GM21390 (cell line): ENCODE data around the gene HECTD1.
"Not testable (repeated sequence)": the region's sequence is repeated elsewhere in the genome, so short reads cannot be mapped to it uniquely, and the experiment has no call there.

Source experiments
- ATAC-seq: cut with Tn5 transposase; IDR thresholded peaks from one replicate; pipeline ENCODE4 v1.9.1; 2021; ENCODE audit not compliant: unreplicated experiment

HECTD1 gene

DNA sequence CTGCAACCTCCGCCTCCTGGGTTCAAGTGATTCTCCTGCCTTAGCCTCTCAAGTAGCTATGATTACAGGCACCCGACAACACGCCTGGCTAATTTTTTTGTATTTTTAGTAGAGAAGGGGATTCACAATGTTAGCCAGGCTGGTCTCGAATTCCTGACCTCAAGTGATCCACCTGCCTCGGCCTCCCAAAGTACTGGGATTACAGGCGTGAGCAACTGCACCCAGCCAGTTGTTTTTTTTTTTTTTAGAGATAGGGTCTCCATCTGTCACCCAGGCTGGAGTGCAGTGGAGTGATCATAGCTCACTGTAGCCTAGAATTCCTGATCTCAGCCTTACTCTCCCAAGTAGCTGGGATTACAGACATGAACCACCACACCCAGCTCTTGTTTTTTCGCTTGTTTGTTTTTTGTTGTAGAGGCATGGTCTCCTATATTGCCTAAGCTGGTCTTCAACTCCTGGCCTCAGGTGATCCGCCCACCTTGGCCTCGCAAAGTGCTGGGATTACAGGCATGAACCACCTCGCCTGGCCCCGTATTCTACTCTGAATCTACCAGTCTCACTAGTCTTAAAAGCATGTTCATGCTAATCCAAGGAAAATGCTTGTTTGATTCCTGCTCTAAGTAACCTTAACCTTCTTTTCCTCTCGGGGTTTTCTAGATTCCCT is 149.8 kb downstream of the HECTD1 start:
- ATAC-seq, result no peak

DNA sequence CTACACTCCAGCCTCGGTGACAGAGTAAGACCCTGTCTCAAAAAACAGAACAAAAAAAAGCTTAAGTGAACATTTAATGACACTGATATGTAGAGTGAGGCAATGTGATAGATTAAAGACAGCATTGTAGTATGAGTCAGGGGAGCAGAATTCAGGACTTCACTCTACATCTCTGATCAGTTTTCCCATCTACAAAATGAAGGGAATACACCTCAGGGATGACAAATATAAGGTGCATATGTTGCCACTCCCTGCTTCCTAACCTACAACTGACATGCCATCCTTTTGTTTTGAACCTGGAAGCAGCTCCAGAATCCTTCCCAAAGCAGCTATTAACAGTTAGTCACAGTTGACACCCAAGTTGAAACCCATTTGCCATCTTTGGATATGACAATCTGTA is 150.6 kb downstream of the HECTD1 start:
- ATAC-seq, result no peak

DNA sequence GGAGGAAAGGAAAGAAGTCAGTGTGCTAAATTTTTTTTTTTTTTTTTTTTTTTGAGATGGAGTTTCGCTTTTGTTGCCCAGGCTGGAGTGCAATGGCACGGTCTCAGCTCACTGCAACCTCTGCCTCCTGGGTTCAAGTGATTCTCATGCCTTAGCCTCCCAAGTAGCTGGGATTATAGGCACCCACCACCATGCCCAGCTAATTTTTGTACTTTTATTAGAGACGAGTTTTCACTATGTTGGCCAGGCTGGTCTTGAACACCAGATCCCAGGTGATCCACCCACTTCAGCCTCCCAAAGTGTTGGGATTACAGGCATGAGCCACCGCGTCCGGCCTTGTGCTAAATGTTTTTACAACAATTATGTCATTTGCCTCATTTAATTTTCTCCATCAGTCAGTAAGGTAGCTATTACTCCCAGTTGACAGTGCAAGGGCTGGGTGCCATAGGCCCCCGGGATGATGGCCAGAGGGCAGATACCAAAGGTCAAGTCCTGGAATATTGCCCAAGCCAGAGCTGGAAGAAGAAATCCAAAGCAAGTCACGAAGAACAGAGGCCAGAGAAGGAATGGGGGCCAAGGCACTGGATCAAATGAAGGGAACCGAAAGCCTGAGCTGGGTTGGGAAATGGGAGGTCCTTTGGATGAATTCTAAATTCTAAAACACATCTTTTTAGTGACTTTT is 154.5 kb downstream of the HECTD1 start:
- ATAC-seq, result not testable (repeated sequence)

DNA sequence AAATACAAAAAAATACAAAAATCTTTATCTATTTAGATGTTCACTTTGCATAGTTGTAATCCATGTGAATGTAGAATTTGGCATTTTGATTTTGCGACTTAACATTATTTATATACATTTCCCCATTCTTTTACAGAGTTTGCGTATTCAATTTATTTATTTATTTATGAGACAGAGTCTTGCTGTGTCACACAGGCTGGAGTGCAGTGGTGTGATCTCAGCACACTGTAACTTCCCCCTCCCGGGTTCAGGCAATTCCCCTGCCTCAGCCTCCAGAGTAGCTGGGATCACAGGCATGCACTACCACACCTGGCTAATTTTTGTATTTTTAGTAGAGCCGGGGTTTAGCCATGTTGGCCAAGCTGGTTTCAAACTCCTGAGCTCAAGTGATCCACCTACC is 156.1 kb downstream of the HECTD1 start:
- ATAC-seq, result no peak

DNA sequence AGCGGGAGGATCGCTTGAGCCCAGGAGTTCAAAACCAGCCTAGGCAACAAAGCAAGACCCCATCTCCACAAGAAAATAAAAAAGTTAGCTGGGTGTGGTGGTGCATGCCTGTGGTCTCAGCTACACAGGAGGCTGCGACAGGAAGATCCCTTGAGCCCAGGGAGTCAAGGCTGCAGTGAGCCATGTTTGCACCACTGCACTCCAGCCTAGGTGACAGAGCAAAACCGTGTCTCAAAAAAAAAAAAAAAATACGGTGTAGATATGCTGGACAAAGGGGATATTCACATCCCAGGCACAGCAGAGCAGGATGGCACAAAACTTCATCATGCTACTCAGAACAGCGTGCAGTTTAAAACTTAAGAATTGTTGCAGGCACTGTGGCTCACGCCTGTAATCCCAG is 156.6 kb downstream of the HECTD1 start:
- ATAC-seq, result no peak
